Measurements from ENCODE around the gene TMEM52B. TPM values are rescaled to one million over a fixed set of nuclear protein-coding genes. Genes with fewer than 3 reads are reported as not detected.

The TMEM52B gene
- total and polyA plus RNA-seq, 9 of the 15 experiments (the other 6 are each of a cell fraction or from before 2014, with no cell fraction given) = not detected

Other genes with a start within 250 kb of the TMEM52B start
Only the 7 nearest of the 13 such genes appear.
- not detected in 2 replicates for gene CLEC12B, start 168.4 kb upstream of the TMEM52B start, total RNA-seq (2014; rRNA removed)
- gene CLEC12B, start 168.4 kb upstream of the TMEM52B start, total RNA-seq (2014; rRNA removed; fragmentation: Illumina TruSeq; extraction: Trizol) = not detected in 2 replicates
- gene CLEC12B, start 168.4 kb upstream of the TMEM52B start, total RNA-seq (2015; rRNA removed; fragmentation: Illumina TruSeq; extraction: Trizol) = not detected in 2 replicates
- not detected in 2 replicates for gene CLEC12B, start 168.4 kb upstream of the TMEM52B start, total RNA-seq (2021)
- gene CLEC12B, start 168.4 kb upstream of the TMEM52B start, polyA plus RNA-seq (2011; rRNA removed) = not detected in 2 replicates
- not detected in 2 replicates for gene CLEC12B, start 168.4 kb upstream of the TMEM52B start, polyA plus RNA-seq (2014; fragmentation: Illumina TruSeq; extraction: Trizol)
- not detected for gene CLEC12B, start 168.4 kb upstream of the TMEM52B start, polyA plus RNA-seq (2014; fragmentation: Nextera tagmentation; extraction: Ambion mirVana)
- gene CLEC12B, start 168.4 kb upstream of the TMEM52B start, polyA plus RNA-seq (2014; rRNA removed) = not detected in 2 replicates
- not detected in 2 replicates for gene CLEC9A, start 148.3 kb upstream of the TMEM52B start, total RNA-seq (2014; rRNA removed)
- gene CLEC9A, start 148.3 kb upstream of the TMEM52B start, total RNA-seq (2014; rRNA removed; fragmentation: Illumina TruSeq; extraction: Trizol) = not detected in 2 replicates
- not detected in 2 replicates for gene CLEC9A, start 148.3 kb upstream of the TMEM52B start, total RNA-seq (2015; rRNA removed; fragmentation: Illumina TruSeq; extraction: Trizol)
- gene CLEC9A, start 148.3 kb upstream of the TMEM52B start, total RNA-seq (2021) = not detected in 2 replicates
- not detected in 2 replicates for gene CLEC9A, start 148.3 kb upstream of the TMEM52B start, polyA plus RNA-seq (2011; rRNA removed)
- not detected in 2 replicates for gene CLEC9A, start 148.3 kb upstream of the TMEM52B start, polyA plus RNA-seq (2014; fragmentation: Illumina TruSeq; extraction: Trizol)
- not detected for gene CLEC9A, start 148.3 kb upstream of the TMEM52B start, polyA plus RNA-seq (2014; fragmentation: Nextera tagmentation; extraction: Ambion mirVana)
- gene CLEC9A, start 148.3 kb upstream of the TMEM52B start, polyA plus RNA-seq (2014; rRNA removed) = not detected in 2 replicates
- gene CLEC1A, start 80.0 kb upstream of the TMEM52B start, total RNA-seq (2014; rRNA removed) = not detected in 2 replicates
- not detected in 2 replicates for gene CLEC1A, start 80.0 kb upstream of the TMEM52B start, total RNA-seq (2014; rRNA removed; fragmentation: Illumina TruSeq; extraction: Trizol)
- gene CLEC1A, start 80.0 kb upstream of the TMEM52B start, total RNA-seq (2015; rRNA removed; fragmentation: Illumina TruSeq; extraction: Trizol) = not detected in 2 replicates
- gene CLEC1A, start 80.0 kb upstream of the TMEM52B start, total RNA-seq (2021) = not detected in 2 replicates
- gene CLEC1A, start 80.0 kb upstream of the TMEM52B start, polyA plus RNA-seq (2011; rRNA removed) = not detected in 2 replicates
- not detected in 2 replicates for gene CLEC1A, start 80.0 kb upstream of the TMEM52B start, polyA plus RNA-seq (2014; fragmentation: Illumina TruSeq; extraction: Trizol)
- gene CLEC1A, start 80.0 kb upstream of the TMEM52B start, polyA plus RNA-seq (2014; fragmentation: Nextera tagmentation; extraction: Ambion mirVana) = under 1 TPM in 1 of 2 experiments, not detected in 1; 0.04 TPM
- not detected in 2 replicates for gene CLEC1A, start 80.0 kb upstream of the TMEM52B start, polyA plus RNA-seq (2014; rRNA removed)
- gene CLEC7A, start 48.8 kb upstream of the TMEM52B start, total RNA-seq (2014; rRNA removed) = not detected in 2 replicates
- gene CLEC7A, start 48.8 kb upstream of the TMEM52B start, total RNA-seq (2014; rRNA removed; fragmentation: Illumina TruSeq; extraction: Trizol) = not detected in 2 replicates
- gene CLEC7A, start 48.8 kb upstream of the TMEM52B start, total RNA-seq (2015; rRNA removed; fragmentation: Illumina TruSeq; extraction: Trizol) = not detected in 2 replicates
- gene CLEC7A, start 48.8 kb upstream of the TMEM52B start, total RNA-seq (2021) = 0.16 TPM in 1 of 2 replicates, not detected in the other
- not detected in 2 replicates for gene CLEC7A, start 48.8 kb upstream of the TMEM52B start, polyA plus RNA-seq (2011; rRNA removed)
- not detected in 2 replicates for gene CLEC7A, start 48.8 kb upstream of the TMEM52B start, polyA plus RNA-seq (2014; fragmentation: Illumina TruSeq; extraction: Trizol)
- gene CLEC7A, start 48.8 kb upstream of the TMEM52B start, polyA plus RNA-seq (2014; fragmentation: Nextera tagmentation; extraction: Ambion mirVana) = not detected
- not detected in 2 replicates for gene CLEC7A, start 48.8 kb upstream of the TMEM52B start, polyA plus RNA-seq (2014; rRNA removed)
- gene OLR1, start 6.9 kb upstream of the TMEM52B start, total RNA-seq (2014; rRNA removed) = not detected in 2 replicates
- not detected in 2 replicates for gene OLR1, start 6.9 kb upstream of the TMEM52B start, total RNA-seq (2014; rRNA removed; fragmentation: Illumina TruSeq; extraction: Trizol)
- not detected in 2 replicates for gene OLR1, start 6.9 kb upstream of the TMEM52B start, total RNA-seq (2015; rRNA removed; fragmentation: Illumina TruSeq; extraction: Trizol)
- gene OLR1, start 6.9 kb upstream of the TMEM52B start, total RNA-seq (2021) = 0.45 TPM in 1 of 2 replicates, not detected in the other
- not detected in 2 replicates for gene OLR1, start 6.9 kb upstream of the TMEM52B start, polyA plus RNA-seq (2011; rRNA removed)
- gene OLR1, start 6.9 kb upstream of the TMEM52B start, polyA plus RNA-seq (2014; fragmentation: Illumina TruSeq; extraction: Trizol) = not detected in 2 replicates
- gene OLR1, start 6.9 kb upstream of the TMEM52B start, polyA plus RNA-seq (2014; fragmentation: Nextera tagmentation; extraction: Ambion mirVana) = not detected
- not detected in 2 replicates for gene OLR1, start 6.9 kb upstream of the TMEM52B start, polyA plus RNA-seq (2014; rRNA removed)
- gene GABARAPL1, start 33.8 kb downstream of the TMEM52B start, total RNA-seq (2014; rRNA removed) = 8.8 and 10.1 TPM in 2 replicates
- 11.6 and 15.3 TPM in 2 replicates for gene GABARAPL1, start 33.8 kb downstream of the TMEM52B start, total RNA-seq (2014; rRNA removed; fragmentation: Illumina TruSeq; extraction: Trizol)
- gene GABARAPL1, start 33.8 kb downstream of the TMEM52B start, total RNA-seq (2015; rRNA removed; fragmentation: Illumina TruSeq; extraction: Trizol) = 5.5 TPM in 2 replicates
- 10.6 and 11.7 TPM in 2 replicates for gene GABARAPL1, start 33.8 kb downstream of the TMEM52B start, total RNA-seq (2021)
- 11.0 and 15.7 TPM in 2 replicates for gene GABARAPL1, start 33.8 kb downstream of the TMEM52B start, polyA plus RNA-seq (2011; rRNA removed)
- gene GABARAPL1, start 33.8 kb downstream of the TMEM52B start, polyA plus RNA-seq (2014; fragmentation: Illumina TruSeq; extraction: Trizol) = 15.9 and 17.9 TPM in 2 replicates
- gene GABARAPL1, start 33.8 kb downstream of the TMEM52B start, polyA plus RNA-seq (2014; fragmentation: Nextera tagmentation; extraction: Ambion mirVana) = 1 to 10 TPM; 2.3 to 3.2 TPM
- 11.3 and 11.7 TPM in 2 replicates for gene GABARAPL1, start 33.8 kb downstream of the TMEM52B start, polyA plus RNA-seq (2014; rRNA removed)
- not detected in 2 replicates for gene KLRD1, start 128.8 kb downstream of the TMEM52B start, total RNA-seq (2014; rRNA removed)
- not detected in 2 replicates for gene KLRD1, start 128.8 kb downstream of the TMEM52B start, total RNA-seq (2014; rRNA removed; fragmentation: Illumina TruSeq; extraction: Trizol)
- gene KLRD1, start 128.8 kb downstream of the TMEM52B start, total RNA-seq (2015; rRNA removed; fragmentation: Illumina TruSeq; extraction: Trizol) = not detected in 2 replicates
- not detected in 2 replicates for gene KLRD1, start 128.8 kb downstream of the TMEM52B start, total RNA-seq (2021)
- gene KLRD1, start 128.8 kb downstream of the TMEM52B start, polyA plus RNA-seq (2011; rRNA removed) = not detected in 2 replicates
- not detected in 2 replicates for gene KLRD1, start 128.8 kb downstream of the TMEM52B start, polyA plus RNA-seq (2014; fragmentation: Illumina TruSeq; extraction: Trizol)
- not detected for gene KLRD1, start 128.8 kb downstream of the TMEM52B start, polyA plus RNA-seq (2014; fragmentation: Nextera tagmentation; extraction: Ambion mirVana)
- gene KLRD1, start 128.8 kb downstream of the TMEM52B start, polyA plus RNA-seq (2014; rRNA removed) = not detected in 2 replicates

All from K562 (cell line).